ENCODE data around the gene THG1L.
A peak's percentile ranks its signal among the peaks of the same experiment; 100 is the strongest.
"Not testable (repeated sequence)": the region's sequence is repeated elsewhere in the genome, so short reads cannot be mapped to it uniquely, and the experiment has no call there.

The THG1L gene

DNA sequence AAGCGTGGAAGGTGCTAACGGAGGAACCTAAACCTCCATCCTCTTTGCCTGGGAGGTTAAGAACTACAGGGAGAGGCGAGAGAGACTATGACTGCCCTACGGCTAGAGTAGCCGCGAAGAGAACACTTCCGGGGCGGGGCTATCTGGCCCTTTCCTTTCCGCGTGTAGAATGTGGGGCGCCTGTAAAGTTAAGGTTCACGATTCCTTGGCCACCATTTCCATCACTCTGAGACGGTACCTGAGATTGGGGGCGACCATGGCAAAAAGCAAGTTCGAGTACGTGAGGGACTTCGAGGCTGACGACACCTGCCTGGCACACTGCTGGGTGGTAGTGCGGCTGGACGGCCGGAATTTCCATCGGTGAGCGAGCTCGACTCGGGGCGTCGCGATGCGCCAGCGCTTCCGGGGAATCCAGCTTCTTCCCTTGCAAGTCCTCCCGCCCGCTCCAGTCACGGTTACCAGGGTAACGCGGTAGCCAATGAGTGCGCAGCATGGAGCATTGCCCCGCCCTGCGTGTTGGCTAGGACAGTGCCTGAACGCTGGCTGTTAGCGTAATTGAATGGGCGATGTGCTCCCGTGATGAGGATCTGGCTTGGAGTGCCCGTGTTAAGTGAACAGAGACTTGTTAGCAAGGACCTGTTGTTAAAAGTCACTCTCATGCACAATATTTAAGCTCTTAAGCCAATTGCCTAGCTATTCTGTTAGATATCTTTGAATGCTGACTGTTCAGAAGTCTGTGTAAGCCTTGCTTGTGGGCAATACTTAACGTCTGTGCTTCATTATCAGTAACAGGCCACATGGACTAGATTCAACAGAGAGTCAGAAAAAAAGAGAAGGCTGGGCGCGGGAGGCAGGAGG, at the start of gene THG1L:
Gene THG1L (plus strand): TSS at position 149 of the 858 bp plus-strand sequence. CDS start 21 bp downstream, at position 170.
- peak; percentile 82 to 99 (median 97) for DNase-seq

DNA sequence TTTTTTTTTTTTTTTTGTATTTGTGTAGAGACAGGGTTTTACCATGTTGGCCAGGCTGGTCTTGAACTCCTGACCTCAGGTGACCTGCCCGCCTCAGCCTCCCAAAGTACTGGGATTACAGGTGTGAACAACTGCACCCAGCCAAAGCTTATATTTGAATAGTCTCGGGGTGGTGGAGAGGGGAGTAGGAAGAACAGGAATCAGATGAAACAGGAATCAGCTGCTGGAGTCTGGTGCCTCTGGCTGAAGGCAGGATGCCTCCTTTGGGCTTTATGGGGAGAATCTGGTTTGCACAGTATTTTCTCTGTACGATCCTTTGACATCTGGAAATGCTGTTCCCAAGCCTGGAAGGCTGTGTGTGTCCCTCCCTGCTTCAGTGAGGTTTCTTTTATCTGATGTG, 49.0 kb upstream of the THG1L start:
- no peak for DNase-seq

DNA sequence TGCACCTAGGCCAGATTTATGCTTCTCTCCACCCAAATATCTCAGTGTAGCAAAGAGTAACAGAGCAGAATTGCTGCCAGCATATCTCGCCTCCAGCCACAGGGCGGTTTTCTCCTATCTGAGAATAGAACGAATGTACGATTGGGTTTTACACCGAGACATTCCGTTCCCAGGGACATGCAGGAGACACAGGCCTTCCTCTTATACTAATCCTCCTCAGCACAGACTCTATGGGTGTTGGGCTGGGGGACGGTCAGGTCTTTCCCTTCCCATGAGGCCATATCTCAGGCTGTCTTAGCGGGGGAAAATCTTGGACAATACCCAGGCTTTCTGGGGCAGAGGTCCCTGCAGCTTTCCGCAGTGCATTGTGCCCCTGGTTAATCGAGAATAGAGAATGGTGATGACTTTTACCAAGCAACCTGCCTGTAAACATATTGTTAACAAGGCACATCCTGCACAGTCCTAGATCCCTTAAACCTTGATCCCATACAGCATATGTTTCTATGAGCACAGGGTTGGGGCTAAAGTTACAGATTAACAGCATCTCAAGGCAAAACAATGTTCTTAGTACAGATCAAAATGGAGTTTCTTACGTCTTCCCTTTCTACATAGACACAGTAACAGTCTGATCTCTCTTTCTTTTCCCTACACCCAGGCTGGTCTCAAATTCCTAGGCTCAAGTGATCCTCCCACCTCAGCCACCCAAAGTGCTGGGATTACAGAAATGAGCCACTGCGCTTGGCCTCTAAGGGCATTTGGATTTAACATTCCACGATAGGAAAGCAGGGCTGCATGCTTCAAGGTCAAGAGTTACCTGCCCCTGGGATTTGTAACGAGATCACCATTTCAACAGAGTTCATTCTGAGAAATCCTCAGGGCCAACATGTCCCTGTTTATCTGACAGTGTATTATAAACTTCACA, 44.7 kb upstream of the THG1L start:
- not testable (repeated sequence) for DNase-seq

DNA sequence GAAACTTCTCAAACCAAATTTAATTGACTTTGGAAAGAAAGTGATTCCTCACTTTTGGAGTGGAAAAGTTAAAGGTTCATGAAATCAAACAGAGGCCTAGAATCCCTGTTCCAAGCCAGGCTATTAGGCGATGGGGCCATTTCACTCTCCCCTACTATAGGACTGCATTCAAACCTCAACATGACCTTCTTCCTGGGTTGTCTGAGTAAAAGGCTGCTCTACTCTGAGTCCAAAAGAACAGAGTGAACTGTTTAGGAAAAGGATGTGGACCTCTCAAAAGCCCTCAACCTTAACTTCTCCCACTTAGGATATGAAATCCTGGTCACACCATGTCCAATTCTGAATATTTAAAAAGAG, 44.0 kb upstream of the THG1L start:
- DNase-seq: no peak

DNA sequence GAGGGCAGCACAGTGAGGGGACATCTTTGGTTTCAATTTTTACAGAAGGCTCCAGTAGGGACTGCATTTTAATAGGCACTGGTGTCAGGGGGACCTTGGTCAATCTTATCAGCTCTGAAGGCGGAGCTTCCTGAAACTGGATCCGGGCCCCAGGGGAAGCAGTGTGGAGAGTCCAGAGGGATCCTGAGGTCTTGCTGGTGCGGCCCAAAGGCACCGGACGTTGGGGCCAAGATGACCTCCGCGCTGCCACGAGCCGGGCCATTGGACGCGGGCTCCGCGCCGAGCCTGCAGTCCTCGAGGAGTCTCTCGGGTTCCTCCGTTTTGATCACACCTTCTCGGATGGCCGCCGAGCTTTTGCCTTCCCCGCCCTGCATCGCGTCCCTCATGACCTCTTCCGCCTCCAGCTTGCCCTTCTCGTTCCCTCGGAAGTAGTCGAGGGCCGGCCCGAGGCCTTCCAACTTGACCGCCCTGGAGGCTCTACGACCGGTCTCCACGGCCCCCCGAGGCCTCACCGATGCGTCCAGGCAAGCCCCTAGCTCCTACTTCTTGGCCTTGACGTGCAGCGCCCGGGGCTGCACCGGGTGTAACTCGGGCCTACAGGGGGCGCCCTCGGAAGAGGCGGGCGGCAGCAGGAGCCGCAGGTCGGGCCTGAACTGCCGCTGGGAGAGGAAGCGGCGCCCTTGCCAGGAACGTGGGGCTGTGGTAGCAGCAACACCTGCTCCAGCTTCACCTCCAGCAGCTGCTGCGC, 41.1 kb upstream of the THG1L start:
- DNase-seq: no peak

DNA sequence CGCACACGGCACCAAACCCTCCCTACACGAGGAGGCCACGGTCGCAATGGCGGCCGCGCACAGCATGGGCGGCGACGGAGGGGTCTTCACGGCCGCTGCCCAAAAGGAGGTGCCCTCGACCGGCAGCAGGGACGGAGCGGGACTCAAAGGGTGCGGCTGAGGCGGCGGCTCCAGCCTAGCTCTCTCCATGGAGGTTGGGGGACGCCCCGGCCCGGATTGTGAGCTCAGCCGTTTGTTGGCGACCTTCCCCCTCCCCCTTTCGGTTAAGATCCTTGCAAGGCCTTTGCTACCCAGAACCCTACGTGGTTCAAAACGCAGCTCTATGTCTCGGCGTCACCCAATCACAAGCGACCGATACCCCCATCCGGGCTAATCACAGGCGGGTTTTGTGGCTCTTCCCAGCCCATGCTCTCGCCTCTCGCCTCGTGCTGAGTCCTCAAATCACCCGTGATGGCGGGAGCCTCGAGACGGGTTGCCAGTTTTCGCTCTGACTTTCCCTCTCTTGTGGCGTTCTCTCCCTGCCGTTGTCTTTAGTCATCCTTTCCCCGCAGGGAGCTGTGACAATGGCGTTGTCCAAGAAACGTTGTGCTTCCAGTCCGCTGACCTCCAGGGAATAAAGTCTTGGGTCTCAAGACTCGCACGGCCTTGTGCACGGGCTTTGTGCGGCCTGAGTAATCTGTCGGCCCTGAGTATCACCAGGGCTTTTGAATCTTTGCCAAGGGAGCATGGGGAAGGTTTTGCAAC, 40.4 kb upstream of the THG1L start:
- DNase-seq: no peak

DNA sequence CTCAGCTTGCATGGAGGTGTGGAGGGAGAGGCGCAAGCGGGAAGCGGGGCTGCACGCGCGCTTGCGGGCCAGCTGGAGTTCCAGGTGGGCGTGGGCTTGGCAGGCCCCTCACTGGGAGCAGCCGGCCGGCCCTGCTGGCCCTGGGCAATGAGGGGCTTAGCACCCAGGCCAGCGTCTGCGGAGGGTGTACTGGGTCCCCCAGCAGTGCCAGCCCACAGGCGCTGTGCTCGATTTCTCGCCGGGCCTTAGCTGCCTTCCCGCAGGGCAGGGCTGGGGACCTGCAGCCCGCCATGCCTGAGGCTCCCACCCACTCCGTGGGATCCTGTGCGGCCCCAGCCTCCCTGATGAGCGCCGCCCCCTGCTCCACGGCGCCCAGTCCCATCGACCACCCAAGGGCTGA, 37.4 kb upstream of the THG1L start:
- not testable (repeated sequence) for DNase-seq

DNA sequence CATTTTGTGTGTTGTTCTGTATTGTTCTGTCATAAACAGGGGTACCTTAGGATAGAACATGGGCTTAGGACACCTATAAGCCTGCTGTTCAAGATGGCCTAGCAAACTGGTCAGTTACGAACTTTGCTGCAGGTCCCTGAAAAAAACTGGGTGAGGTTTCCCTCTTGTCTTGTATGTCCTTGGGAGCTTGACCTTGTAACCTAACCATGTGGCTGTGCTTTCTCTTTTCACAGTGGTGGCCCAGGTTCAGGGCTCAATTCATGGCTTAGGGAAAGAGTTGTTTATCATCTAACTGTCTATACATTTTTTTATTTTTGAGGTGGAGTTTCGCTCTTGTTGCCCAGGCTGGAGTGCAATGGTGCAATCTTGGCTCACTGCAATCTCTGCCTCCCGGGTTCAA, 35.1 kb upstream of the THG1L start:
- not testable (repeated sequence) for DNase-seq

DNA sequence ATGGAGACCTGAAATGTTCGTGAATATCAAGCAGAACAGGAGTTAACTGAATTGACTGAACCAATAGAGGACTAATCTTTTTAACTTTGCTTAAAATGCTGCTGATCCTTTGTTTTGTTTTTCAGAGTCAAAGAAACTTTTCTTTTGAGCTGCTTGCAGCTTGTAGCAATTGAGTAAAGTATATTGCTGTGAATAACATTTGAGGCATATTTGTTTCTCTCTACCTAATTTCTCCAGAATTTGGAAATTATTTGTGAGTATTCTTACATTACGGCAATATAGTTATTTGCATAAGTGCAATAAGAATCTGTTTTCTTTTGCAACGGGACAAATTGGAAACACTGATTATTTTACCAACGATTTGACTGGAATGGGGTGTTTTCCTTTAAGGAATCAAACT, 32.5 kb upstream of the THG1L start:
- not testable (repeated sequence) for DNase-seq

DNA sequence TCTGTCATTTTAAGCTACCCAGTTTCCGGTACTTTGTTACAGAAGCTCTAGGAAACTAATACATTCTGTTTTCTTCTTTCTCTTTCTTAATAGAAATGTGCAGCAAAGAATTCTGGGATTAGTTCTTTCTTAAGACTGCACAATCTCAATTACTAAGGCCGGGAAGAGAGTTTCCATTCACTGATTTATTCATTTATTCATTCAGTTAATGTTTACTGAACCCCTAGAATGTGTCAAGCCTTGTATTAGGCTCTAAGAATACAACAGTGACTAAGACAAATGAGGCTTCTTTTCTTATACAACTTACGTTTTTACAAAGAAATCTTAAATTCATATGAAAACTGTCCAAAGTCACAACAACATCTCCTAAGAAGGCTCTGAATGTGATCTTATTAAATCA, 27.5 kb upstream of the THG1L start:
- DNase-seq: no peak

DNA sequence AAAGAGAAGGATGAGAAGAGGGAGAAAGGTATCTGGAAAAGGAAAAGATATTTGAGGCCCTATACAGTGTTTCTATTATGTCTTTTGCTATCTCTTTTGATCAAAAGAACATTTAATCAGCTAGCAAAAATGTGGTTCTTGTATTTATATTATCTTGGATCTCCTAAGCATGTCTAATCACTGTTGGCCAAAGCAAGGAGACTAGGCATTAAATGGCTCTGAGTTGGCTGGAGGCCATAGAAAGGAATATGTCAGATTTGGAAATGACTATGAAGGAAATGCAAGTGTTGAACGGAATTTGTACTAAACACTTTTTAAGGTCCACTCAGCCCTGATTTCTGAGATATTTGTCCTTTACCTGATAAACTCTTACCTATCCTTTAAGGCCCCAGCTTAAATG, 22.4 kb upstream of the THG1L start:
- no peak for DNase-seq

DNA sequence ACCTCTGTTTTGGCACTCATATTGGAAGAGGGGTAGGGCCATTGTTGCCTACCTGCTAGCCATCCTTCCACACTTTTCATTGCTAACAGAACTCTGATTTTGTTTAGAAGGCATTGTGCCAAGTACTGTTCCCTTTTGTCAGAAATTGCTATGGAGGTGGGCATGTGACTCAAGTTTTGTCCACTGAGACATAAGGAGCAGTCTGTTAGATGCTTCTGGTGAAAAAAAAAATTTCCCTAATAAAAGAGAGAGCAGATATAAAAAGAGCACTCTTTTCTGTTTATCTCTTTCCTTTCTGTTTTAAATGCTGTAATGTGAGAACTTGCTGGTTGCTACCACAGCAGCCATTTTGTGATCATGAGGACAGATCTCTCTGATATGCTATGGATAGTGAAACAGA, 21.9 kb upstream of the THG1L start:
- DNase-seq: no peak

DNA sequence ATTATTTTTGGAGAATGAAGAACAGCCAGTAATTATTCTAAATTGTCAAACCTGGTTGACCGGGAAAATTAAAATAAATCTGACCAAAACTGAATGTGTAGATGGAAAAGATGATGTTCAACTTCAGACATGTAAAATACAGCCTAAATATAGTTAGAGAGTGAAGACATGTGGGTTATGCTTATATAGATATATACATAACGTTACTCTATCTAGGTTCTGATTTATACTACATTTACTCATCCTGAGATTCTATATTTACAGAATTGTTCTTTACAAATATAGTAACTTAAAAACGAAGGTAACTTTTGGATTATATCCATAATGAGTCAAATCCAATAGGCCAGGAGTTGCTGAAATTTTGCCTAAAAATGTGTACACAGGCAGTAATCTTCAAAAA, 20.8 kb upstream of the THG1L start:
- no peak for DNase-seq

DNA sequence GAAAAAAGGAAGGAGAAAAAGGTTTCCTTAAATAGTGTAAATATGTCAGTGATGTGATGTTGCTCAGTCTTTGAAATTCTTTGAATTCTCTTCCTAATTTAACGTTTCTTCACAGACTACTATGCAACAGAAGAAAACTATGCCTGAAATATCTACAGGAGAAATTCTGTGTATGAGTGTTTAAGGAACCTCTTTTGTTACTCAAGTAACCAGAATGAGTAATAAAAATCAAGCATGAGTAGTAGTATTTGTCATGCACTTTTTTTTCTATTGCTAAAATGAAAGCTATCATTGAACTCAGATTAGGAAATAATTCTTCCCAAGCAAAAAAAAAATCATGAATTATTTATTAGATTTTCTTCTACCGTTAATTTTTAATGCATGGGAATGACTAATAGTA, 20.3 kb upstream of the THG1L start:
- no peak for DNase-seq

DNA sequence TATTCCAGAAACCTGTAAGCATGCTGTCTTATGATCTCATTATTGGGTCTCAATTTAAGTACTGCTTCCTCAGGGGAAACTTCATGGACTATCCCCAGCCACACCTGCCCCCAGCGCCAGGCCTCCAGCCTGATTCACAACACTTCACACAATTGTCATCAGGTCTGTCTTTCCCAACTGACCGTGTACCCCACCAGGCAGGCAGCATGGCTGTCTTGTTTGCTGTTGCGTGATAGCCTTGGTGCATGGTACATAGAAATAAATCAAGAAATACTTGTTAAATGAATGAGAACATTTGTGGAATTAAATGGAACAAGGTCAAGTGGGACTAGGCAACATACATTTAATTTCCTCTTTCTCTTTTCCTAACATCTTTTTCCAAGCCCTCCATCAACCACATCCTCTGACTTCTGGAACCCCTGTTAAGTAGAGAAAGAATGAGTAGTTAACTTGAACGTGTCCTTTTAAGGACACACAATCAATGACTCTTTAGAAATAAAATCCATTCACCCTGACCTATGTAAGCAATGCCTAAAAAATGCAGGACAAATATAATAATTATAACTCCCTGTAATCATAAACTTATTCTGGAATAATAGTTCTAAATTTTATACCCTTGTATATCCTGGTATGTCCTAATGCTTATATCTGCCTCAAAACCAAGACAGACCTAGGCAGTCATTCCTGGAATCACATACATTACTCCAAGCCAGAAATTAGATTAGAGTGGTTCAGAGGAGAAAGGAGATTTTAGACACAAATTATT, 17.2 kb upstream of the THG1L start:
- DNase-seq: no peak

DNA sequence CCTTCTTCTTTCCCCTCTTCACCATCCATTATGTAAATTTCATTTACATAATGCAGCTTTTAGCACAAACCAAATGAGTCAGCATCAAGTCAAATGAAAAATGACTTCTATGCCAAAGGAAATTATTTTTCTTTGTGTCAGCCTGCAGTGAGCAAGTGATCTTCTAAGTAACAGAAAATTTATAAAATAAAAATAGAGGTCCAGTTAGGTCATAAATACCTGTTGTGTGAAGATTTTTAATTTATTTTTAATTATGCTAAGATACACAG, 16.7 kb upstream of the THG1L start:
- no peak for DNase-seq

DNA sequence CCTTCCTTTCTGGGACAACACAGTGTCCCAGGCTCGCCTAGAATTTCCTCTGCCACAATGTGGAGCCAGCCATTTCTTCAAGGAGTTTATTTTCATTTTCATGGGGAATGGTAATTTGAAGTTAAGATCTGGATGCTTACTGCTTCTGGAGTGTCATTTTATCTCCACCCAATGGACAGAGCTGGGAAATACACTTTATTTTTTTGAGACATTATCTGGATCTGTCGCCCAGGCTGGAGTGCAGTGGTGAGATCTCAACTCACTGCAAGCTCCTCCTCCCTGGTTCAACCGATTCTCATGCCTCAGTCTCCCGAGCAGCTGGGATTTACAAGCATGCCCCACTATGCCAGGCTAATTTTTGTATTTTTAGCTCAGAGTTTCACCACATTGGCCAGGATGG, 12.7 kb upstream of the THG1L start:
- DNase-seq: peak in 7 of 14 donors; percentile 2 to 26 (median 7)

DNA sequence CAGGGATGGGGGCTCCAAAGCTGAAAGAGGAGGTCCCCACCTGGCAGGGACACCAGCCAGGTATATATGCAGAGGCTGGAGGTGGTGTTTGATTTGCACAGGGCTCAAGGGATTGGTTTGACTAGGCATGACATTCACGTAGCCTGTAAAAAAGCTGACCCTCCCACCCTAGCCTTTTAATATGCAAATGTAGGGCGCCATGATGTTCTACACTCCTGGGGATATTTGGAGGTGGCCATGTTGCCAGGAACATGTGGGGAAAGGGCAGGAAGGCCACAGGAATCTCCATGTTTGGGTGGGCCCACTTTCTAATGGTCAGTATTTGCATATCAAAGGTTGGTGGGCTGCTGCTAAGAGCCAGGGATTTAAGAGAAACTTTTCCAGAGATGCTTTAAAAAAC, 12.0 kb upstream of the THG1L start:
- DNase-seq: no peak

DNA sequence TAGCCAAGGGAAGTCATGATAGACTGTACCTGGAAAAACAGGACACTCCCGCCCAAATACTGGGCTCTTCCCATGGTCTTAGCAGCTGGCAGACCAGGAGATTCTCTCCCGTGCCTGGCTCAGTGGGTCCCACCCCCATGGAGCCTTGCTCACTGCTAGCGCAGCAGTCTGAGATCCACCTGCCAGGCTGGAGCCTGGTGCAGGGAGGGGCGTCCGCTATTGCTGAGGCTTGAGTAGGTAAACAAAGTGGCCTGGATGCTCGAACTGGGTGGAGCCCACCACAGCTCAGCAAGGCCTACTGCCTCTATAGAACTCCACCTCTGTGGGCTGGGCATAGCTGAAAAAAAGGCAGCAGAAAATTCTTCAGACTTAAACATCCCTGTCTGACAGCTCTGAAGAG, 10.1 kb upstream of the THG1L start:
- DNase-seq: no peak

DNA sequence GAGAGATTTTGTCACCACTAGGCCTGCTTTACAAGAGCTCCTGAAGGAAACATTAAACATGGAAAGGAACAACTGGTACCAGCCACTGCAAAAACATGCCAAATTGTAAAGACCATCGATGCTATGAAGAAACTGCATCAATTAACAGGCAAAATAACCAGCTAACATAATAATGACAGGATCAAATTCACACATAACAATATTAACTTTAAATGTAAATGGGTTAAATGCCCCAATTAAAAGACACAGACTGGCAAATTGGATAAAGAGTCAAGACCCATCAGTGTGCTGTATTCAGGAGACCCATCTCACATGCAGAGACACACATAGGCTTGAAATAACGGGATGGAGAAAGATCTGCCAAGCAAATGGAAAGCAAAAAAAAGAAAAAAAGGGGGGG, 8.3 kb upstream of the THG1L start:
- DNase-seq: not testable (repeated sequence)

DNA sequence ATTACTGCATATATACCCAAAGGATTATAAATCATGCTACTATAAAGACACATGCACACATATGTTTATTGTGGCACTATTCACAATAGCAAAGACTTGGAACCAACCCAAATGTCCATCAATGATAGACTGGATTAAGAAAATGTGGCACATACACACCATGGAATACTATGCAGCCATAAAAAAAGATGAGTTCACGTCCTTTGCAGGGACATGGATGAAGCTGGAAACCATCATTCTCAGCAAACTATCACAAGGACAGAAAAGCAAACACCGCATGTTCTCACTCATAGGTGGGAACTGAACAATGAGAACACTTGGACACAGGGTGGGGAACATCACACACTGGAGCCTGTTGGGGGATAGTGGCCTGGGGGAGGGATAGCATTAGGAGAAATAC, 4.6 kb upstream of the THG1L start:
- DNase-seq: not testable (repeated sequence)

DNA sequence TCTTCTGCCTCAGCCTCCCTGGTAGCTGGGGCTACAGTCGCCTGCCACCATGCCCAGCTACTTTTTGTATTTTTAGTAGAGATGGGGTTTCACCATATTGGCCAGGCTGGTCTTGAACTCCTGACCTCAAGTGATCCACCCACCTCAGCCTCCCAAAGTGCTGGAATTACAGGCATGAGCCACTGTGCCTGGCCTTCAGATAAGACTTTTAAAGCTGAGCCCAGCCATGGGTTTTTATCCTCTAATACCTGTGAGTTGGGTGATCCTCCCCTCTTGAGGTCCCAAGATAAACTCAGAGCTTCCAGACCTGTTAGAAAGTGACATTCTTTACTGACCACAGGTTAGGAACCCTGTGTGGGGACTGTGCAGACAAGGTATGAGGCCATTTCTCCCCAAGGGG, 3.4 kb upstream of the THG1L start:
- not testable (repeated sequence) for DNase-seq

All from C1 segment of cervical spinal cord (tissue), 14 donors.